Natural killer cell (primary cell): Measurements from ENCODE around the gene MPZL1. TPM values are rescaled to one million over a fixed set of nuclear protein-coding genes. Genes with fewer than 3 reads are reported as not detected.
"Not testable (repeated sequence)": the region's sequence is repeated elsewhere in the genome, so short reads cannot be mapped to it uniquely, and the experiment has no call there.

Experiments used
- ATAC-seq, 3 donors: fragments of 150-1000 bp in 2 of 3; fragments of 200-7000 bp in 1 of 3; cut with Tn5 transposase; 1 replicate in 1 of 3; 2 replicates in 2 of 3; pipeline ENCODE4 v1.10.0; 2021; ENCODE audit warnings: mild to moderate bottlenecking in 2 of 3, moderate library complexity in 2 of 3
- DNase-seq, 2 donors: peaks; one replicate each; pipeline versions ENCODE4 v3.0.0 to v3.0.0-alpha.2; 2013 to 2021; ENCODE audit warnings: mixed read lengths in 1 of 2
- H3K27ac ChIP-seq: one replicate; pipeline ENCODE4 v1.5.1; 2013; ENCODE audit warnings: mild to moderate bottlenecking, low read length
- H3K27me3 ChIP-seq: one replicate; pipeline ENCODE4 v1.6.1; 2013; ENCODE audit warnings: low read length; ENCODE audit not compliant: control insufficient read depth, insufficient read depth
- H3K36me3 ChIP-seq: one replicate; pipeline ENCODE4 v1.6.1; 2013; ENCODE audit warnings: low read length; ENCODE audit not compliant: control insufficient read depth, insufficient read depth
- H3K4me1 ChIP-seq: one replicate; pipeline ENCODE4 v1.6.1; 2013; ENCODE audit warnings: low read length; ENCODE audit not compliant: control insufficient read depth, insufficient read depth
- H3K4me3 ChIP-seq: one replicate; pipeline ENCODE4 v1.5.1; 2013; ENCODE audit warnings: low read length
- H3K9me3 ChIP-seq: one replicate; pipeline ENCODE4 v1.6.1; 2013; ENCODE audit warnings: low read length; ENCODE audit not compliant: control insufficient read depth, insufficient read depth
- H3K27ac Mint-ChIP-seq, 2 donors: one replicate each; pipeline ENCODE4 v1.8.0; 2022; ENCODE audit warnings: mild to moderate bottlenecking in 2 of 2, mixed read lengths in 2 of 2, moderate library complexity in 1 of 2
- H3K27me3 Mint-ChIP-seq, 2 donors: one replicate each; pipeline ENCODE4 v1.8.0; 2022; ENCODE audit warnings: low read depth in 2 of 2, mixed read lengths in 2 of 2
- H3K36me3 Mint-ChIP-seq: one replicate; pipeline ENCODE4 v1.8.0; 2022; ENCODE audit warnings: mixed read lengths
- H3K4me1 Mint-ChIP-seq, 2 donors: one replicate each; pipeline ENCODE4 v1.8.0; 2022; ENCODE audit warnings: mixed read lengths in 2 of 2
- H3K4me3 Mint-ChIP-seq: one replicate; pipeline ENCODE4 v1.8.0; 2022; ENCODE audit warnings: mild to moderate bottlenecking, moderate library complexity, mixed read lengths
- H3K9me3 Mint-ChIP-seq, 2 donors: one replicate each; pipeline ENCODE4 v1.8.0; 2022; ENCODE audit warnings: mixed read lengths in 2 of 2
- WGBS: methylation state at CpG from one replicate; pipeline ENCODE4 v1.1.7; 2013; ENCODE audit warnings: missing lambda C conversion rate; ENCODE audit not compliant: insufficient coverage; 5-methylcytosine and 5-hydroxymethylcytosine counted together
- intact Hi-C: fragments of 100-400 bp; cut with micrococcal nuclease; formaldehyde crosslinking; loops from one replicate; pipeline ENCODE4 v1.14.2; 2022
- total RNA-seq, 4 donors: library from RNA; stranded (reverse); fragments of 120-200 nt in 1 of 4; gene quantifications; one replicate each; pipeline versions ENCODE4 v1.2.3 to v1.2.4, GENCODE V29; 2013 to 2022
- TF ChIP-seq, protein P1 (sequence below): fragments of 200-600 bp; IDR thresholded peaks from one replicate; pipeline ENCODE4 v1.8.0; 2022; ENCODE audit warnings: antibody characterized with exemption

The MPZL1 gene
- total RNA-seq, 3 donors from 2014 or later (not counting 1 experiment from before 2014, with no cell fraction given) = 3.4 to 4.6 (median 4.0) TPM

DNA sequence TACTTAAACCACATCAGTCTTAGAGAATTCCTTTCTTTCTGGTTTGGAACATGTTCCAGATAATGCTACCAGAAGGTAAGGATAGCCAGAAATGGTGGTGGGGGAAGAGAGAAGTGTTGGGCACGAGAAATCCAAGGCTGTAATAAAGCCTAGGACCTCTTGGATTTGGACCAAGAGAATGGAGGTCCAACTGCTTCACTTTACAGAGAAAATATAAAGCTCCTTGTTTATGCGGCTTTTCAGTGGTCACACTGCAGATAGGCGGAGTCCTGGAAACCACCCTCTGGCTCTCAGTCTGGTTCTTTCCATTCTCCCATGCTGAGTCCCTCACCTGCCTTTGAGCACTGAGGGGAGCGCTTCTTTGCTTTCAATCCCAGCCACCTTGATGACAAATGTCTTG, 104.3 kb downstream of the MPZL1 start:
- H3K4me3 Mint-ChIP-seq = no peak overlapping the region
- Histone ChIP-seq H3K27ac (no peak overlapping the region), H3K4me3 (no peak overlapping the region), H3K9me3 (no peaks in the 10 kb centered on the region), H3K36me3 (no peaks in the 10 kb centered on the region), H3K27me3 (no peaks in the 10 kb centered on the region), H3K4me1 (no peaks in the 10 kb centered on the region)
- H3K9me3 Mint-ChIP-seq = no peaks in the 10 kb centered on the region
- ATAC-seq = no peak
- no peaks in the 10 kb centered on the region for H3K27me3 Mint-ChIP-seq
- intact Hi-C loops = no loop called here
- 92% methylated on average over 4 of the region's 4 CpGs for WGBS
- H3K36me3 Mint-ChIP-seq = no peaks in the 10 kb centered on the region
- DNase-seq = no peak
- H3K4me1 Mint-ChIP-seq = no peaks in the 10 kb centered on the region
- TF ChIP-seq, protein P1, sequence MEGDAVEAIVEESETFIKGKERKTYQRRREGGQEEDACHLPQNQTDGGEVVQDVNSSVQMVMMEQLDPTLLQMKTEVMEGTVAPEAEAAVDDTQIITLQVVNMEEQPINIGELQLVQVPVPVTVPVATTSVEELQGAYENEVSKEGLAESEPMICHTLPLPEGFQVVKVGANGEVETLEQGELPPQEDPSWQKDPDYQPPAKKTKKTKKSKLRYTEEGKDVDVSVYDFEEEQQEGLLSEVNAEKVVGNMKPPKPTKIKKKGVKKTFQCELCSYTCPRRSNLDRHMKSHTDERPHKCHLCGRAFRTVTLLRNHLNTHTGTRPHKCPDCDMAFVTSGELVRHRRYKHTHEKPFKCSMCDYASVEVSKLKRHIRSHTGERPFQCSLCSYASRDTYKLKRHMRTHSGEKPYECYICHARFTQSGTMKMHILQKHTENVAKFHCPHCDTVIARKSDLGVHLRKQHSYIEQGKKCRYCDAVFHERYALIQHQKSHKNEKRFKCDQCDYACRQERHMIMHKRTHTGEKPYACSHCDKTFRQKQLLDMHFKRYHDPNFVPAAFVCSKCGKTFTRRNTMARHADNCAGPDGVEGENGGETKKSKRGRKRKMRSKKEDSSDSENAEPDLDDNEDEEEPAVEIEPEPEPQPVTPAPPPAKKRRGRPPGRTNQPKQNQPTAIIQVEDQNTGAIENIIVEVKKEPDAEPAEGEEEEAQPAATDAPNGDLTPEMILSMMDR = no peak
- no peak overlapping the region for H3K27ac Mint-ChIP-seq

DNA sequence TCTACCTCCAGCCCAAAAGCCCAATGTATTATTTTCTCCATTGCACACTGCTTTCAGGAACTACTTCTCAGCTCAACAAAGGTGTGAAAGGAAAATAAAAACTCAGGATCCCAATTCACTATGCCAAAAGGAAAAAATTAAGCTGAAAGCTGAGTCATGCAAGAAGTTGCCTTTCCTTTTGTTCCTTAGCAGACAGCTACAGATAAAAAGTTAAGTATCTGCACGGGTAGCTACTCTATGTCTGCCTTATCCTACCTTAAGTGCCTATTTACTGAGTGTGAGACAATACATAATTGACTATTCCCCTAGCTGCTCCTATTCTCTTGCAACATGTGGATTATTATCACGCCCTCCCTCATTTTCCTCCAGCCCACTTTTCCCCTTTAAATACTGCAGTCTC, 108.1 kb downstream of the MPZL1 start:
- no peaks in the 10 kb centered on the region for H3K9me3 Mint-ChIP-seq
- no peaks in the 10 kb centered on the region for H3K36me3 Mint-ChIP-seq
- Histone ChIP-seq H3K4me1 (no peaks in the 10 kb centered on the region), H3K4me3 (no peak overlapping the region), H3K36me3 (no peaks in the 10 kb centered on the region), H3K9me3 (no peaks in the 10 kb centered on the region), H3K27me3 (no peaks in the 10 kb centered on the region), H3K27ac (no peak overlapping the region)
- intact Hi-C loops = no loop called here
- no peaks in the 10 kb centered on the region for H3K27me3 Mint-ChIP-seq
- no peaks in the 10 kb centered on the region for H3K4me1 Mint-ChIP-seq
- no peak overlapping the region for H3K27ac Mint-ChIP-seq
- TF ChIP-seq, protein P1 = no peak
- no peak for DNase-seq
- no peak overlapping the region for H3K4me3 Mint-ChIP-seq
- ATAC-seq = no peak
- 13% methylated on average over 1 of the region's 2 CpGs for WGBS

DNA sequence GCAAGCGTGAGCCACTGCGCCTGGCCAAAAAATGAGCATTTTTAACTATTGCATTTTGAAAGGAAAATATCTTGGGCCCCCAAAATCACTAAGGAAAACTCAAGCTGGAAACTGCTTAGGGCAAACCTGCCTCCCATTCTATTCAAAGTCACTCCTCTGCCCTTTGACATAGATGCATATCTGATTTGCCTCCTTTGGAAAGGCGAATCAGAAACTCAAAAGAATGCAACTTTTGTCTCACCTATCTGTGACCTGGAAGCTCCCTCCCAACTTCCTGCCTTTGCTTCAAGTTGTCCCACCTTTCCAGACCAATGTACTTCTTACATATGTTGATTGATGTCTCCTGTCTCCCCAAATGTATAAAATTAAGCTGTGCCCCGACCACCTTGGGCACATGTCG, 108.9 kb downstream of the MPZL1 start:
- H3K4me1 ChIP-seq, H3K4me3 Mint-ChIP-seq, H3K4me1 Mint-ChIP-seq, H3K9me3 Mint-ChIP-seq, H3K4me3 ChIP-seq, H3K27ac ChIP-seq, DNase-seq, intact Hi-C loops, H3K27me3 ChIP-seq, H3K27ac Mint-ChIP-seq, H3K36me3 ChIP-seq, H3K36me3 Mint-ChIP-seq, ATAC-seq, H3K9me3 ChIP-seq, H3K27me3 Mint-ChIP-seq: not testable (repeated sequence)
- 90% methylated on average over 5 of the region's 5 CpGs for WGBS

DNA sequence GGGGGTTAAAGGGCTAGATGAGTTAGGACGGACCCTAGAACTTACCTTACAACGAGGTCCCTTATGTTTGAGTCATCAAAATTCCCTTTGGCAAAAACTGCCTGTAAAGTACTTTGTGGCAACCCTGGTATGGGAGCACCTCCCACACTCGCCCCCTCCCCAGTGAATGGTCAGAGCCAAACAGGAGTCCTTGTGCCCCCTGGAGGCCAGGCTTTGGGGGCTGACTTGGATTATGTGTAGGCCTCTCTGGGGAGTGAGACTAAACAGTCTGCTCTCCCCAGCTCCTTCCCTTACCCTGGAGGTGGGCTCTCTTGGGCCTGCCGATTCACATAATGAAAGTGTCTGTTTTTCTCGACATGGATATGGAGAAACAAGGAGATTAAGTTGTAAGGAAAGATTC, 110.9 kb downstream of the MPZL1 start:
- Histone ChIP-seq H3K4me1 (no peaks in the 10 kb centered on the region), H3K27me3 (no peaks in the 10 kb centered on the region), H3K4me3 (no peak overlapping the region), H3K36me3 (no peaks in the 10 kb centered on the region), H3K27ac (no peak overlapping the region), H3K9me3 (no peaks in the 10 kb centered on the region)
- no peaks in the 10 kb centered on the region for H3K36me3 Mint-ChIP-seq
- no peaks in the 10 kb centered on the region for H3K27me3 Mint-ChIP-seq
- no peak overlapping the region for H3K27ac Mint-ChIP-seq
- no peaks in the 10 kb centered on the region for H3K4me1 Mint-ChIP-seq
- no peak overlapping the region for H3K4me3 Mint-ChIP-seq
- TF ChIP-seq, protein P1 = no peak
- DNase-seq (no peak), ATAC-seq (no peak)
- WGBS = 89% methylated on average over 4 of the region's 5 CpGs
- intact Hi-C loops = no loop called here
- H3K9me3 Mint-ChIP-seq = no peaks in the 10 kb centered on the region
